Measurements from ENCODE around the gene EML4.

Gene EML4

GRCh38 chr2:42297322-42297936 is 128.3 kb downstream of the EML4 start:
- H3K4me3 ChIP-seq (ENCODE audit: low read depth, low read length): no peak overlapping the region
- no peak for TF ChIP-seq CTCF (IDR thresholded peaks at IDR 0.05; ENCODE audit: low read depth, low read length)

- no peak for TF ChIP-seq CTCF (IDR thresholded peaks at IDR 0.05; ENCODE audit: low read depth, low read length)
- no peak overlapping the region for H3K4me3 ChIP-seq (ENCODE audit: low read depth, low read length)
Observed at GRCh38 chr2:42298132-42298531, 129.0 kb downstream of the EML4 start.

- TF ChIP-seq CTCF (IDR thresholded peaks at IDR 0.05; ENCODE audit: low read depth, low read length): no peak
- no peak overlapping the region for H3K4me3 ChIP-seq (ENCODE audit: low read depth, low read length)
Observed at GRCh38 chr2:42298996-42299754, 130.0 kb downstream of the EML4 start.

GRCh38 chr2:42300527-42300926 is 131.4 kb downstream of the EML4 start:
- H3K4me3 ChIP-seq (ENCODE audit: low read depth, low read length): no peak overlapping the region
- TF ChIP-seq CTCF (IDR thresholded peaks at IDR 0.05; ENCODE audit: low read depth, low read length): no peak

GRCh38 chr2:42303252-42303651 is 134.1 kb downstream of the EML4 start:
- TF ChIP-seq CTCF (IDR thresholded peaks at IDR 0.05; ENCODE audit: low read depth, low read length): no peak
- no peak overlapping the region for H3K4me3 ChIP-seq (ENCODE audit: low read depth, low read length)

- no peak overlapping the region for H3K4me3 ChIP-seq (ENCODE audit: low read depth, low read length)
- TF ChIP-seq CTCF (IDR thresholded peaks at IDR 0.05; ENCODE audit: low read depth, low read length): no peak
Observed at GRCh38 chr2:42304059-42304713, 135.0 kb downstream of the EML4 start.

- TF ChIP-seq CTCF (IDR thresholded peaks at IDR 0.05; ENCODE audit: low read depth, low read length): no peak
- H3K4me3 ChIP-seq (ENCODE audit: low read depth, low read length): no peak overlapping the region
Observed at GRCh38 chr2:42307180-42307579, 138.0 kb downstream of the EML4 start.
